ENCODE results near the gene C17orf78. TPM values are rescaled to one million over a fixed set of nuclear protein-coding genes. Genes with fewer than 3 reads are reported as not detected.
"Not testable (repeated sequence)": the region's sequence is repeated elsewhere in the genome, so short reads cannot be mapped to it uniquely, and the experiment has no call there.

Gene C17orf78
- not detected for total RNA-seq

DNA sequence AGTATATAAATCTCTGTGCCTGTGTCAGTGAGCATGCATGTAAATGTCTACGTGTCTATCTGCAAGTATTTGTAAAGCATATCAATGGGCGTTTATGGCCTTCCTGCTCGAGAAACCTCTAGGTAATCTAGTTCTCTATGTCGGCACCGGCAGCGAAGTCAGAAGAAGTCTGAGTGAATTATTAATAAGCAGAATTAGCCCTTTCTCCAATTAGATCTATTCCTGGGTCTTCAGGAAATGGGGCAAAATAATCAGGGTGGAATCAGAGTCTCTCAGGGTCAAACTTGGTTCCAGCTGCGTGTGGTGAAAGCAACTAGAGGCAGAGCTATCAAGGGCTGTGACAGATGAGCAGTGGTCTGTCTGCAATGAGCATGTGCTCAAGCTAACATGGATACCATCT is at the start of gene C17orf78:
TSS of gene C17orf78 (plus strand) at position 280 of the 400 bp plus-strand sequence. CDS start at position 388, 108 bp downstream.
- ChIA-PET CTCF (interaction anchor here (0.6 to 1.4 kb wide), 5 partner anchors 11 to 27 kb away, joined by 3 to 4 read pairs (median 4); no protein-coding TSS in a partner anchor), POLR2A (no interaction called here)

DNA sequence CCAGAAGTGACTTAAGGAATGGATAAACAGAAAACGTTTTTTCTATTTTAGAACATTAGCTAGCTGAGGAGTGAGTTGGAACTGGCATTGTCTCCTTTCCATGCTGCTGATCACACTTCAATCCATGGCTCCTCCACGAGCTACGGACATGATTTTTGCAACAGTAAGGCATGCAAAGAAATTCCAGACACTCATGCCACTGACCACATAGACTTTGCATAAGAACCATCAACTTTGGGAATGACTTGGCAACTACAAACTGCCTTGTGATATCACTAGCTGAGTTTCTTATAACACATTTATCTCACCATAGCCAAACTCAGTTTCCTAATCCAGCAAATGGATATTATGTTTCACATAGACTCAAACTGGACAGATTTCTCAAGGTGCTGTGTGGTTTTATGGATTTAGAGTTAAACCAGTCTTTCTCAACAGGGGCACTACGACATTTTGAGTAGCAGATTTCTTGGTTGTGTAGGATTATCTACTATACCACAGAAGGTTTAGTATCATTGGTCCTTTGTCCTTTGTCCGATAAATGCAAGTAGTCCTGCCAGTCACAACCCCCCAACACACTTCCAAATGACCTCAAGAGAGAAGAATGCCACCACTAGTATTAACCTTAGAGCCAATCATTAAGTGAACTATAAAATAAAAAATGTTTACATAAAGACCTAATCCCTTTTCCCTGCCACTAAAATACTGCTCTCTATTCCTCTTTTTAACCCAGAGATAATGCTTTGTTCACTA is 48.3 kb upstream of the C17orf78 start:
- ChIA-PET POLR2A (interaction anchor here (0.5 kb wide), 1 partner anchor 71 kb away, joined by 6 read pairs; no protein-coding TSS in a partner anchor), CTCF (interaction anchor here (0.6 kb wide), 1 partner anchor 37 kb away, joined by 5 read pairs; no protein-coding TSS in a partner anchor)

DNA sequence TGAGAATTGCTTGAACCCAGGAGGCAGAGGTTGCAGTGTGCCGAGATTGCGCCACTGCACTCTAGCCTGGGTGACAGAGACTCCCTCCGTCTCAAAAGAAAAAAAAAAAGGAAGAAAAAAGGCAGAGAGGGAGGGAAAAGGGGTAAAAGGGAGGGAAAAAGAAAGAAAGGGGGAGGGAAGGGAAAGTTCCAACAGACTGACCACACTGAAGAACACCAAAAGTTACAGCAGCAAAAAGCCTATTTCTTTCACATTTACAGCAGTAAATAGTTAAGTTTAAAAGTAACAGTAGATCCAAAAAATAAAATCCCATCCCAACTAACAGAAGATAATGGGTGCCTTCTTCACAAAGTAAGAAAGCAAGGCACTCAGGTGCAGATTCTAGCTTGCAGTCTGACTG is 36.9 kb upstream of the C17orf78 start:
- ChIA-PET CTCF (no interaction called here), POLR2A (no interaction called here)

DNA sequence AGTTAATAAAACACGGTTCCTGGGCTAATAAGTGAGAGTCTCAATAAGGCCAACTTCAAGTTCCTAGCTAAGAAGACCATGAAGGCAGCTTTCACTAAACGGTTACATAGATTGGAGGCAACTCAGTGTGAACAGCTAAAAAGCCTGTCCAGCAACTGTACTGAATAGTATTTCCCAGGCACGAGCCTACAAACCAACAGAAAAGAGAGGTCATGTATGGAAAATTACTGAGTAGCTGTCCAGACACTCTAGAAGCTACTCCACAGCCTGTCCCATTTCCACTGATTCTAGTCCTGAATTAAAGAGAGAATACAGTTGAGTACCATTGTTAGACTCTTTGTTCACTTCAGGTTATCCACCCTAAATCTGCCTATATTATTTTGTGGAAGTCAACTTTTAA is 36.5 kb upstream of the C17orf78 start:
- ChIA-PET POLR2A (no interaction called here), CTCF (no interaction called here)

DNA sequence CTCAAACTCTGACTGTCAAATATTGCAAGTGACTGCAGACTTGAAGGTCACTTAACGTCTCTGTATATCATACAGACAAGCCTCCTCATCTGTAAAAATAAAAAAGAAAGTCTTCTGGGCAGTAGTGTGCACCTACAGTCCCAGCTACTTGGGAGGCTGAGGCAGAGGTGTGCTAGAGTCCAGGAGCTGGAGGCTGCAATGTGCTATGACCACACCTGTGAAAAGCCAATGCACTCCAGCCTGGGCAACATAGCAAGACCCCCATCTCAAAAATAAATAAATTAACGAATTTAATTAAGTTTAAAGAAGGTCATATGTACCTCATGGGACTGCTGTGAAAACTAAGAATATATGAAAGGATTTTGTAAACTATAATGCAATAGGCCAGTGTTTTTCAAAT is 35.0 kb upstream of the C17orf78 start:
- CTCF ChIA-PET, result no interaction called here

DNA sequence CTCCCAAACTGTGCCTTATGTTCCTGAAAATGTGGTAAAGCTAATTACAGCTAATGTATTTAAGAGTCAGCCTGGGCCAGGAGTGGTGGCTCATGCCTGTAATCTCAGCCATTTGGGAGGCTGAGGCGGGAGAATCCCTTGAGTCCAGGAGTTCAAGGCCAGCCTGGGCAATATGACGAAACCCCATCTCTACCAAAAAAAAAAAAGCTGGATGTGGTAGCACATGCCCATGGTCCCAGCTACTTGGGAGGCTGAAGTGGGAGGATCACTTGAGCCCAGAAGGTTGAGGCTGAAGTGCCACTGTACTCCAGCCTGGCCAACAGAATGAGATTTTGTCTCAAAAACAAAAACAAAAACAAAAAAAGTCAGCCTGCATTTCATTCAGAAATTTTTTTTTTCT is 33.2 kb upstream of the C17orf78 start:
- ChIA-PET POLR2A (interaction anchor here (0.7 kb wide), 2 partner anchors 23 to 78 kb away, joined by 4 to 8 read pairs; no protein-coding TSS in a partner anchor), CTCF (no interaction called here)

More for the DNA sequence above, 35.0 kb upstream of the C17orf78 start:
- POLR2A ChIA-PET, result no interaction called here

DNA sequence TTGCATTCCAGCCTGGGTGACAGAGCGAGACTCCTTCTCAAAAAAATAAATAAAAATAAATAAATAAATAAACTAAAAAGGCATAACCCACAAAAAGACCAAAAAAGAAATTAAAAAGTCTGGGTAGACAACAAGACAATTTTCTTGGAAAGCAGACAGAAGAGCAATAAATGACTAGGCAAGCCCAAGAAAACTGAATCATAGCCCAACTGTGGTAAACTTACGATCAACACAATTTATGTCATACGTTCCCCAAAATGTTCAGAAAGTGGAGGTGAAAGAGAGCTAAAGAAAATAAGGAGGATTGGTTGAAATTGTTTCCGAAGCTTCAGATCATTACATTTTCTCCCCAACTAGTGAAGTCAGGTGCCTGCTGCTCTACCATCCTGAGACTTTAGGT is 31.3 kb upstream of the C17orf78 start:
- ChIA-PET POLR2A (interaction anchor here (1.9 kb wide), 1 partner anchor 14 kb away, joined by 6 read pairs; no protein-coding TSS in a partner anchor), CTCF (interaction anchor here (1.0 kb wide), 1 partner anchor 19 kb away, joined by 3 read pairs; no protein-coding TSS in a partner anchor)

DNA sequence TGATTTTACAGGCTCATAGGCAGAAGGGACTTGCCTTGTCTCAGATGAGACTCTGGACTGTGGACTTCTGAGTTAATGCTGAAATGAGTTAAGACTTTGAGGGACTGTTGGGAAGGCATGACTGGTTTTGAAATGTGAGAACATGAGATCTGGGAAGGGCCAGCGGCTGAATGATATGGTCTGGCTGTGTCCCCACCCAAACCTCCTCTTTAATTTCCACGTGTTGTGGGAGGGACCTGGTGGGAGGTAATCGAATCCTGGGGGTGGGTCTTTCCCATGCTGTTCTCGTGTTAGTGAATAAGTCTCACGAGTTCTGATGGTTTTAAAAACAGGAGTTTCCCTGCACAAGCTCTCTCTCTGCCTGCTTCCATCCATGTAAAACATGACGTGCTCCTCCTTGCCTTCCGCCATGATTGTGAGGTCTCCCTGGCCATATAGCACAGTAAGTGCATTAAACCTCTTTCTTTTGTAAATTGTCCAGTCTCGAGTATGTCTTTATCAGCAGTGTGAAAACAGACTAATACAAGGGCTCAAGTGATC is 28.9 kb upstream of the C17orf78 start:
- CTCF ChIA-PET, POLR2A ChIA-PET: not testable (repeated sequence)

DNA sequence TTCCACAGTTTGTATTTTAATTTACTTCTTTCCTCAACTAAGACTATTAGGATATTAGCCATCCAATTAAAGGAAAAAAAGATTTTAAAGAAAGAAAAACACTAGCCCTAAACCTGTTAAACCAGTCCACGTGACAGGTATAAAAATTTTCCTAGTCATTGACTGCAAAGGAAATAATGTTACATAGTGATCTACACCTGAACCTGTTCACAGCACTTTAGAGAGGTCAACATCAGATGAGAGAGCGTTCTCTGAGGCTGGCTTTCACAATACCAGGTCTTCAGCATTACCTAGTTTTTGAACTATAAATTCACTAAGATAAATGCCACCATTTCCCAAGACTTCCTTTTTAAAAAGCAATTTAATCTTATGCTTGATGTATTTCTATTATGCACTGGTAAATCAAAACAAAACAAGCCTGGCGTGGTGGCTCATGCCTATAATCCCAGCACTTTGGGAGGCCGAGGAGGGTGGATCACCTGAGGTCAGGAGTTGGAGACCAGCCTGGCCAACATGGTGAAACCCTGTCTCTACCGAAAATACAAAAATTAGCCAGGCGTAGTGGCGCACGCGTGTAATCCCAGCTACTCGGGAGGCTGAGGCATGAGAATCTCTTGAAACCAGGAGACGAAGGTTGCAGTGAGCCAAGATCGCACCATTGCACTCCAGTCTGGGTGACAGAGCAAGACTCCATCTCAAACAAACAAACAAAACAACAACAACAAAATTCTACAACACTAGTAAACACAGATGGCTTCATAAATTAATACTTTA is 18.8 kb upstream of the C17orf78 start:
- CTCF ChIA-PET, result interaction anchor here (1.1 kb wide), 1 partner anchor 16 kb away, joined by 3 read pairs; no protein-coding TSS in a partner anchor
- POLR2A ChIA-PET, result not testable (repeated sequence)

DNA sequence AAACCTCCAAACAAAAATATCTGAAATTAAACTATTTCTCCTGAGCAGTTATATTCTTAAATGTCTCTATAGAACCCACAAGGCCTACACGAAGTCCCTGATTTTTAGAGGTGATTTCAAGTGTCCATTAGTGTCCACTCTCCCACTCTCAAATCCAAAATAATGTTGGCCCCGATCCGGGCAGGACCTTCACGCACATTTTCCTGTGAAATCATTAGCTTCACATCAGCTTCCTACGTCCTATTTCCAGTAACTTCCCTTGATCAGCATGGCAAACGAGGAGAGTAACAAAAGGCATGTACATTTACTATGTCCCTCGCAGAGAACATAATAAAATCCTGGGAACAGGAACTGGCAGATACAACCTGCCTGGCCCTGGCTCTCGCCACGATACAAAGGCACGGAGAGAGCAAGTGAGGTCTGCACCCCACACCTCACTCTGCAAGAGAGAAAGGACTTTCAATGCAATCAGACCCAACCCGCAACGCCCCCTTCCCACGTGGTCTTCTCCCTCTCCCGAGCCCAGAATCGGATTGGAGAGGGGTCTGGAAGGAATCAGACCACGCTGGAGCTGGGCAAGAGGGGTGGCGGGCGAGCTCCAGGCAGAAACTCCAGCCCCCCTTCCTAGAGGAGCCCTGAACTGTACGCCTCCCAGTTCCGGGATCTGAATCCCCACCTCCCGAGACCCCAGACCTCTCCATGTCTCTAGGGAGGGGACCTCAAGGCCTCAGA is 17.5 kb upstream of the C17orf78 start:
- ChIA-PET CTCF (interaction anchor here (0.7 to 0.9 kb wide), 2 partner anchors 13 to 15 kb away, joined by 3 read pairs; no protein-coding TSS in a partner anchor), POLR2A (interaction anchor here (0.6 to 1.8 kb wide), 5 partner anchors 10 to 854 kb away, joined by 5 to 7 read pairs (median 5); partner anchors contain the start of genes ACACA and TADA2A)

DNA sequence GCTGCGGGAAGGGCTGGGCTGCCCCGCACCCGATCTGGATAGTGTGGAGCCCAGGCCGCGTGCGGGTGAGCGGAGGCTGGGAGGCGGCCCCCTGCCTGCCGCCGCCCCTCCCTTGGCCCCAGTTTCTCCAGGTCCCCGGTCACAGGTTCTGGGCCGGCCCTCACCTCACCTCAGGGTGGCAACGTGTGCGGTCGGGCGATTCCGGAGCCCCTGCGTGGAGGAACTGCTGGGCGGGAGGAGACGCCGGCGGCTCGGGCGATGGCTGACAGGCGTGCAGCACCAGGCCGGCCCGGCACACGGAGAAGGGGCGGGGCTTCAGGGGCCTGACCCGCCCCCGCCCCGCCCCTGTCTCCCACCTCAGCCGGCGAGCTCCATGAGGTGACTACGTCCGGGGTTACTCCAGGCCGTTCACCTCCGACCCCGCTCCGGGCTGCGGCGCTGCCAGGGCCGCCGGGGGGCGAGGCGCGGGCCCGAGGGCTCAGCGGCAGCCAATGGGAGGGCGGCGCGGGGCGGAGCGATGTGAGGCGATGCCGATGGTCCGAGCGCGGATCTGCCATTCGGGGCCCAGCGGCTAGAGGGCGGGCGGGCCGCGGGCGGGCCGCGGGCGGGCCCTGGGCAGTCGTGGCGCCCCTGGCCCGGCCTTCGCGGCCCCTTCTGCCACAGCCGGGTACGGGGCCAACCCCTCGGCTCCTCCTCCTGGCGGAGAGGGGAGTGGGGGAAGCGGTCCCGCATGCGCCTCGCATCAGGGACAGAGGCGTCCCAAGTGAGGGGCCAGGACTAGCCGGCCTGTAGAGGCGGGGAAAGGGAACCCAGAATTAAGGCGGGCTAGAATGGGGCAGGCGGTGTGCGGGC is 16.7 kb upstream of the C17orf78 start:
- ChIA-PET POLR2A (interaction anchor here (0.6 to 1.8 kb wide), 7 partner anchors 15 to 1554 kb away, joined by 3 to 7 read pairs (median 5); partner anchors contain the start of genes ACACA and TADA2A), CTCF (interaction anchor here (0.7 to 1.6 kb wide), 3 partner anchors 12 to 17 kb away, joined by 3 to 7 read pairs (median 3); partner anchors contain the start of gene C17orf78)

DNA sequence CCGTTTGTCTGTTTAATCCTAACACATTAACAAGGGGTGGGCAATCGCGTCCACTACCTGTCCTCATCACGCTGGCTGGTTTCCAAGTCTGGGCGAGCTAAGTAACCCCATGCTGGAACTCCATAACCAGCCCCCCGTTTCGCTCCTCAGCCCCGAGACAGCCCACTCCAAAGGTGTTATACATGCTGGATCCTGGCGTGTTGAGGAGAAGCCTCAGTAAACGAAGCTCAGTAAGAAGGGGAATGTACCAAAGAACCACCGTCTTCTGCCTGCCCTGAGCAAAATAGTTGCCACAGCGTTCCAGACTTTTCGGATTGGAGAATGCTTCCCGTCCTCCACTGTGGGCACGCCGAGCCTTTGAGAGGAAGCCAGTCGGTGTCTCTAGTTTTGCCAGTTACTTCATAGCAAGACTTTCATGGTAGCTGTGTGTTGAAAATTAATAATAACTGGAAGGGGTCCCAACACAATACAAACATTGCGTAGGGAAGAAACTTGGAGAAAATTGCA is 16.1 kb upstream of the C17orf78 start:
- ChIA-PET CTCF (interaction anchor here (0.8 to 1.6 kb wide), 2 partner anchors 14 to 17 kb away, joined by 3 to 7 read pairs; partner anchors contain the start of gene C17orf78), POLR2A (interaction anchor here (0.6 to 1.8 kb wide), 3 partner anchors 15 to 759 kb away, joined by 4 to 7 read pairs (median 6); partner anchors contain the start of genes ACACA and TADA2A)

DNA sequence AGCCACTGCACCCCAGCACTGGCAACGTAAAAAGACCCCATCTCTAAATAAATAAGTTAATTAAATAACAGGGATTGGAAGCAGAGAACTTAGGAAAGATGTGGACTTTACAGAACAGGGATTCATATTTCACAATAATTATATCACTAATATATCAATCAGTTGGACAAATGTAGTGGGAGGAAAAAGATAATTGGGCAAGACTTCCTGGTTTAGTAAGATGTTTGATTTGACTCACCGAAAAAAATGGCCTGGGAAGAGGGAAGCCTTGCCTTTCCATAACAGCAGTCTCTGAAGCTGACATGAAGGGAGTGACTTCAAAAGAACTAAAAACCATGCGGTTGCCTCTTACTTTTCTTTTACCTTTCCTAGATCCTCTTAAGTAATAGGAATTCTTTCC is 15.2 kb upstream of the C17orf78 start:
- ChIA-PET POLR2A (interaction anchor here (0.6 kb wide), 1 partner anchor 13 kb away, joined by 5 read pairs; no protein-coding TSS in a partner anchor), CTCF (interaction anchor here (2.6 kb wide), 1 partner anchor 13 kb away, joined by 10 read pairs; no protein-coding TSS in a partner anchor)

DNA sequence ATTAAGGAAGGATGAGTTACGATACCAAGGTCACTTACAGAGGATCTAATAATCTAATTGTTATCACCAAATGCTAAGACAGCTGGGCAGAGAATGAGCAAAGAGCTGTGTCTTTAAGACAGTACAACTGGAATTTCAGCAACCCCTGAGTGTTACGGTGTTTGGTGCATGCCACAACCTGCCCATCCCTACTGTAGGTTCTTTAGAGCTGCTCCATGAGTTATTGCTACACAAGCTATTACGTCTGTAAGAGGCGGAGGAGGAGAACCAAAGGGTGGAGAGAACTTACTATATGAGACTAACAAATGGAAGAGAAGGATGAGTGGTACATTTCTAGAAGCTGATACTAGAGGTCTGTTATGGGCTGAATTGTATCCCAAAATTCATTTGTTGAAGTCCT is 14.2 kb upstream of the C17orf78 start:
- CTCF ChIA-PET, result interaction anchor here (1.1 to 2.6 kb wide), 2 partner anchors 12 to 36 kb away, joined by 3 to 10 read pairs; no protein-coding TSS in a partner anchor
- POLR2A ChIA-PET, result no interaction called here

DNA sequence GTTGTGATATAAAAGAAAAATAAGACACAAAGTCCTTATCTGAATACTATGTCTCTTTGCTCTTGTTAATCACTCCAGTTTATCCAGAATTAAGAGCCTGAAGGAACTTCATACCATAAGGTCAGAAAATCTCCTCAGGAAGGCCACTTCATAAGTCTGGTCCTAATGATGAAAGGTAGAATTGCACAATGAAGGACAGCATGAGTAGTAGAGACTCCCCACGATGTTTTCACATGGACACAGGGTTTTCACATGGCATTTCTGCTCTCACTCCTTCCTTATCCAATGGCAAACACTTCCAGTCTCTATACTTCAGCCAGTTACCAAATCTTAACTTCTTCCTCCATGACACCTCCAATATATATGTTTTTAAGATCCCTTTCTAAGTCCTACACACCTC is 10.2 kb upstream of the C17orf78 start:
- CTCF ChIA-PET, result interaction anchor here (0.7 kb wide), 1 partner anchor 8 kb away, joined by 3 read pairs; no protein-coding TSS in a partner anchor
- POLR2A ChIA-PET, result interaction anchor here (0.6 kb wide), 1 partner anchor 23 kb away, joined by 4 read pairs; no protein-coding TSS in a partner anchor

DNA sequence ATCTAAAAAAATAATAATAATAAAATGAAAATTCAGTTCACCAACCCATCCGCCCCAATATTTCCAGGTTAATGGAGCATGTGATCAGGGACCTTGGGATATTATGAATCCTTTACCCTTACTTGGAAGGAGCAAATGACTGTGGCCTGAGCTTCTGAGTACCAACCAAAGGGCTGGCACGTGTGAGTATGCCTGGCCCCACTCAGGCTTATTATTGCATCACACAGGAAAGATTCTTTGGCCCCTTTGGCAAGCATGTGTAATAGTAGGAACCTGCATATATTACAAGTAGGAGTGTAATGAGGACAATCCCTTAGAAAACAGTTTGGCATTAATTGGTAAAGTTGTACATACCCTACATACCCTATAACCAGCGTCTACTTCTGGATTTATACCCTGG is 7.2 kb upstream of the C17orf78 start:
- ChIA-PET POLR2A (no interaction called here), CTCF (no interaction called here)

DNA sequence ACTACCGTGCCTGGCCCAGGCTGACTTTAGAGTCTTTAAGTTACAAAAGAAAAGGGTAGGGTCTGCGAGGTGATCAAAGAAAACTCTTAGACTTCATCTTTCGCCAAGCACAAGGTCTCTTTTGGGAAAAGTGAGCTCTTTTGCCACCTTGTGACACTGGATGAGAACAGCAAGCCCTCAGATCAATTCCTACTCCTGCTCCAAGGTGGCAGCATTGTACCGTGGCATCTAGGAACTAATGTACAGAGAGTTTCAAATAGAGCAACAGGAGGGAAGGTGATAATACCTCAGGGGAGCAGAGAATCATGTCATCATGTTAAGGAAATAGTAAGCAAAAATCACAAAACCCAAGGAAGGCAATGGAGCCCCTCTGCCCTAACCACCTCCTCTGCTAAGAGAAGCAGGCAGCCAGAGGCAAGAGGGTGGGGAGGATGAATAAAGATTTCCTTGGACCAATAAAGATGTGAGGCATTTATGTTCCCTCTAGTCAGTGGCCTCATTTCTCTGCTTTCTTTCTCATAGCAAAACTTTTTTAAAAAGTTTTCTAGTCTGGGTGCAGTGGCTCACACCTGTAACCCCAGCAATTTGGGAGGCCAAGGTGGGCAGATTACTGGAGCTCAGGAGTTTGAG is 2.1 kb upstream of the C17orf78 start:
- POLR2A ChIA-PET, result interaction anchor here (0.6 to 1.0 kb wide), 3 partner anchors 32 to 118 kb away, joined by 3 to 5 read pairs (median 3); no protein-coding TSS in a partner anchor
- CTCF ChIA-PET, result interaction anchor here (0.6 to 2.3 kb wide), 23 partner anchors 8 to 748 kb away, joined by 3 to 10 read pairs (median 3); no protein-coding TSS in a partner anchor

All from activated CD8-positive, alpha-beta memory T cell treated with anti-CD3 and anti-CD28 coated beads for 36 hours (primary cell).